Neural cell (in vitro differentiated cells): Measurements from ENCODE around the gene GJA5. TPM values are rescaled to one million over a fixed set of nuclear protein-coding genes. Genes with fewer than 3 reads are reported as not detected.

ENCODE experiments used
- H2AFZ ChIP-seq: fragments of 200-600, 300-800 bp; sonication (generic), shearing (Covaris generic); 2 replicates; pipeline ENCODE4 v1.6.0; 2014; ENCODE audit warnings: low read depth, mild to moderate bottlenecking, antibody characterized with exemption, low read length, moderate library complexity
- H3F3A ChIP-seq: fragments of 200-600 bp; shearing (Covaris generic); 2 replicates; pipeline ENCODE4 v1.6.1; 2016; ENCODE audit warnings: mild to moderate bottlenecking, moderate library complexity, mixed read lengths, antibody characterized with exemption, low read length; ENCODE audit not compliant: insufficient read depth, poor library complexity, severe bottlenecking
- H3K27ac ChIP-seq: fragments of 200-600, 300-800 bp; sonication (generic), shearing (Covaris generic); 2 replicates; pipeline ENCODE4 v1.5.1; 2014; ENCODE audit warnings: mild to moderate bottlenecking, low read length, moderate library complexity
- H3K27me3 ChIP-seq: fragments of 300-800, 200-600 bp; sonication (generic), shearing (Covaris generic); 2 replicates; pipeline ENCODE4 v1.6.0; 2014; ENCODE audit warnings: mild to moderate bottlenecking, low read depth, low read length, moderate library complexity; ENCODE audit not compliant: insufficient read depth
- H3K36me3 ChIP-seq: fragments of 300-800, 200-600 bp; sonication (generic), shearing (Covaris generic); 2 replicates; pipeline ENCODE4 v1.5.1; 2014; ENCODE audit warnings: mild to moderate bottlenecking, antibody characterized with exemption, low read length, moderate library complexity; ENCODE audit not compliant: insufficient read depth
- H3K4me2 ChIP-seq: fragments of 300-800, 200-600 bp; sonication (generic), shearing (Covaris generic); 2 replicates; pipeline ENCODE4 v1.6.0; 2014; ENCODE audit warnings: mild to moderate bottlenecking, low read length
- H3K4me3 ChIP-seq: fragments of 300-800, 200-600 bp; sonication (generic), shearing (Covaris generic); 2 replicates; pipeline ENCODE4 v1.5.1; 2014; ENCODE audit warnings: mild to moderate bottlenecking, low read length, moderate library complexity
- H3K79me2 ChIP-seq: fragments of 200-600 bp; shearing (Covaris generic); replicated peaks from 2 replicates; pipeline ENCODE4 v1.6.0; 2014; ENCODE audit warnings: mild to moderate bottlenecking, low read length, moderate library complexity; ENCODE audit not compliant: insufficient read depth
- H3K9ac ChIP-seq: fragments of 300-800, 200-600 bp; sonication (generic), shearing (Covaris generic); 2 replicates; pipeline ENCODE4 v1.6.1; 2016; ENCODE audit warnings: mild to moderate bottlenecking, low read length, mixed read lengths
- H3K9me2 ChIP-seq: fragments of 200-600 bp; shearing (Covaris generic); 2 replicates; pipeline ENCODE4 v1.6.1; 2016; ENCODE audit warnings: mild to moderate bottlenecking, low read length, mixed read lengths; ENCODE audit not compliant: insufficient read depth
- H3K9me3 ChIP-seq: fragments of 200-600, 300-800 bp; sonication (generic), shearing (Covaris generic); 2 replicates; pipeline ENCODE4 v1.6.1; 2016; ENCODE audit warnings: mild to moderate bottlenecking, mixed run types, low read length, moderate library complexity, mixed read lengths
- H4K20me1 ChIP-seq: fragments of 200-600 bp; shearing (Covaris generic); 2 replicates; pipeline ENCODE4 v1.6.1; 2016; ENCODE audit warnings: mild to moderate bottlenecking, mixed run types; ENCODE audit not compliant: insufficient read depth
- EP300 ChIP-seq: fragments of 450-650 bp; conservative IDR thresholded peaks from 2 replicates; pipeline ENCODE4 v1.6.1; 2014; ENCODE audit warnings: antibody characterized with exemption, mild to moderate bottlenecking, moderate library complexity; ENCODE audit not compliant: poor library complexity, severe bottlenecking
- EZH2 ChIP-seq: fragments of 200-600, 300-800 bp; shearing (Covaris generic), sonication (generic); IDR thresholded peaks from 2 replicates; pipeline ENCODE4 v1.6.1; 2014; ENCODE audit warnings: antibody characterized with exemption, low read length, borderline replicate concordance, mild to moderate bottlenecking; ENCODE audit not compliant: insufficient read depth, poor library complexity, severe bottlenecking
- MXI1 ChIP-seq: fragments of 450-650 bp; conservative IDR thresholded peaks from 2 replicates; pipeline ENCODE4 v1.6.1; 2014; ENCODE audit warnings: antibody characterized with exemption, mild to moderate bottlenecking; ENCODE audit not compliant: poor library complexity, severe bottlenecking
- POLR2AphosphoS5 ChIP-seq: IDR thresholded peaks from 2 replicates; pipeline ENCODE4 v1.6.1; 2012
- RAD21 ChIP-seq: fragments of 450-650 bp; conservative IDR thresholded peaks from 2 replicates; pipeline ENCODE4 v1.6.1; 2014; ENCODE audit warnings: antibody characterized with exemption, mild to moderate bottlenecking, moderate library complexity
- SMC3 ChIP-seq: fragments of 450-650 bp; conservative IDR thresholded peaks from 2 replicates; pipeline ENCODE4 v1.6.1; 2014; ENCODE audit warnings: antibody characterized with exemption, mild to moderate bottlenecking, moderate library complexity; ENCODE audit not compliant: poor library complexity
- TAF1 ChIP-seq: IDR thresholded peaks from 2 replicates; pipeline ENCODE4 v1.6.1; 2012; ENCODE audit warnings: low read depth
- polyA plus RNA-seq: library from polyadenylated mRNA; depleted of rRNA; stranded (reverse); fragments of >200 nt; gene quantifications from 2 replicates; pipeline ENCODE4 v1.2.3, GENCODE V29; 2014
- TF ChIP-seq, protein P1 (sequence below): IDR thresholded peaks from 2 replicates; pipeline ENCODE4 v1.6.1; 2012; ENCODE audit warnings: borderline replicate concordance
- TF ChIP-seq, protein P2 (sequence below): fragments of 450-650 bp; IDR thresholded peaks from 2 replicates; pipeline ENCODE4 v1.5.1; 2014; ENCODE audit warnings: antibody characterized with exemption, mild to moderate bottlenecking, moderate library complexity; ENCODE audit not compliant: poor library complexity, severe bottlenecking

GJA5 gene
- polyA plus RNA-seq, 1 donor from 2014 or later, result not detected

DNA sequence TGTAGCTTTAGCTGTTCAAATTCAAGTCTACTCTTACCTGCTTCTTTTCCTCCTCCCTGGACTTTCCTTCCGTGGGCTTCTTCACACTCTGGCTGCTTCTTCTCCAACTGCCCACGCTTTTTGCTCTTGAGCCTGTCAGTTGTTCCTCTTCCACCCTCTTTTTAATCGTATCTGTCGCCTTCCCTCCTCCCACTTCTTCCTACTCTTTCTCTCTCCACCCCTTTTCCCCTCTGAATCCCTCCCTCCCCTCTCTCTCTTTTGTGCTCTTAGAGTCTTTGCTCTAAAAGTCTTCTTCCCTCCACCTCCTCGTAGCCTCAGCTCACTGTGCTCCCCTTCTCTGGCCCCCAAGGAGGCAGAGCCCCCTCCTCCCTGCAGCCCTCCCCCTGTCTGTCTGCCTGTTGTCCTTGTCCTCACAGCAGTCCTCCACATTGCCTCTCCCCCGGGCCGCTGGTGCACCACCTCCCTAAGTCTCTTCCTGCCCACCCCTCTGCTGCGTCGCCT is 12.9 kb upstream of the GJA5 start:
- no peaks in the 10 kb centered on the region for H3F3A ChIP-seq
- H3K9me3 ChIP-seq, result no peaks in the 10 kb centered on the region
- H3K4me3 ChIP-seq, result no peak overlapping the region
- H3K4me2 ChIP-seq, result no peak overlapping the region
- H3K9me2 ChIP-seq, result no peaks in the 10 kb centered on the region
- H2AFZ ChIP-seq, result no peak overlapping the region
- H3K9ac ChIP-seq, result no peak overlapping the region
- no peak overlapping the region for H3K27ac ChIP-seq
- H3K79me2 ChIP-seq, result no peaks in the 10 kb centered on the region
- H4K20me1 ChIP-seq, result no peaks in the 10 kb centered on the region
- H3K36me3 ChIP-seq, result no peaks in the 10 kb centered on the region
- H3K27me3 ChIP-seq, result no peaks in the 10 kb centered on the region
- no peak for TF ChIP-seq SMC3
- TF ChIP-seq EP300, result no peak
- TF ChIP-seq, protein P1, sequence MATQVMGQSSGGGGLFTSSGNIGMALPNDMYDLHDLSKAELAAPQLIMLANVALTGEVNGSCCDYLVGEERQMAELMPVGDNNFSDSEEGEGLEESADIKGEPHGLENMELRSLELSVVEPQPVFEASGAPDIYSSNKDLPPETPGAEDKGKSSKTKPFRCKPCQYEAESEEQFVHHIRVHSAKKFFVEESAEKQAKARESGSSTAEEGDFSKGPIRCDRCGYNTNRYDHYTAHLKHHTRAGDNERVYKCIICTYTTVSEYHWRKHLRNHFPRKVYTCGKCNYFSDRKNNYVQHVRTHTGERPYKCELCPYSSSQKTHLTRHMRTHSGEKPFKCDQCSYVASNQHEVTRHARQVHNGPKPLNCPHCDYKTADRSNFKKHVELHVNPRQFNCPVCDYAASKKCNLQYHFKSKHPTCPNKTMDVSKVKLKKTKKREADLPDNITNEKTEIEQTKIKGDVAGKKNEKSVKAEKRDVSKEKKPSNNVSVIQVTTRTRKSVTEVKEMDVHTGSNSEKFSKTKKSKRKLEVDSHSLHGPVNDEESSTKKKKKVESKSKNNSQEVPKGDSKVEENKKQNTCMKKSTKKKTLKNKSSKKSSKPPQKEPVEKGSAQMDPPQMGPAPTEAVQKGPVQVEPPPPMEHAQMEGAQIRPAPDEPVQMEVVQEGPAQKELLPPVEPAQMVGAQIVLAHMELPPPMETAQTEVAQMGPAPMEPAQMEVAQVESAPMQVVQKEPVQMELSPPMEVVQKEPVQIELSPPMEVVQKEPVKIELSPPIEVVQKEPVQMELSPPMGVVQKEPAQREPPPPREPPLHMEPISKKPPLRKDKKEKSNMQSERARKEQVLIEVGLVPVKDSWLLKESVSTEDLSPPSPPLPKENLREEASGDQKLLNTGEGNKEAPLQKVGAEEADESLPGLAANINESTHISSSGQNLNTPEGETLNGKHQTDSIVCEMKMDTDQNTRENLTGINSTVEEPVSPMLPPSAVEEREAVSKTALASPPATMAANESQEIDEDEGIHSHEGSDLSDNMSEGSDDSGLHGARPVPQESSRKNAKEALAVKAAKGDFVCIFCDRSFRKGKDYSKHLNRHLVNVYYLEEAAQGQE, result no peak
- TF ChIP-seq EZH2, result no peak
- TF ChIP-seq, protein P2, sequence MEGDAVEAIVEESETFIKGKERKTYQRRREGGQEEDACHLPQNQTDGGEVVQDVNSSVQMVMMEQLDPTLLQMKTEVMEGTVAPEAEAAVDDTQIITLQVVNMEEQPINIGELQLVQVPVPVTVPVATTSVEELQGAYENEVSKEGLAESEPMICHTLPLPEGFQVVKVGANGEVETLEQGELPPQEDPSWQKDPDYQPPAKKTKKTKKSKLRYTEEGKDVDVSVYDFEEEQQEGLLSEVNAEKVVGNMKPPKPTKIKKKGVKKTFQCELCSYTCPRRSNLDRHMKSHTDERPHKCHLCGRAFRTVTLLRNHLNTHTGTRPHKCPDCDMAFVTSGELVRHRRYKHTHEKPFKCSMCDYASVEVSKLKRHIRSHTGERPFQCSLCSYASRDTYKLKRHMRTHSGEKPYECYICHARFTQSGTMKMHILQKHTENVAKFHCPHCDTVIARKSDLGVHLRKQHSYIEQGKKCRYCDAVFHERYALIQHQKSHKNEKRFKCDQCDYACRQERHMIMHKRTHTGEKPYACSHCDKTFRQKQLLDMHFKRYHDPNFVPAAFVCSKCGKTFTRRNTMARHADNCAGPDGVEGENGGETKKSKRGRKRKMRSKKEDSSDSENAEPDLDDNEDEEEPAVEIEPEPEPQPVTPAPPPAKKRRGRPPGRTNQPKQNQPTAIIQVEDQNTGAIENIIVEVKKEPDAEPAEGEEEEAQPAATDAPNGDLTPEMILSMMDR, result no peak
- TF ChIP-seq RAD21, result no peak
- TF ChIP-seq TAF1, result no peak
- no peak for TF ChIP-seq POLR2AphosphoS5
- no peak for TF ChIP-seq MXI1

DNA sequence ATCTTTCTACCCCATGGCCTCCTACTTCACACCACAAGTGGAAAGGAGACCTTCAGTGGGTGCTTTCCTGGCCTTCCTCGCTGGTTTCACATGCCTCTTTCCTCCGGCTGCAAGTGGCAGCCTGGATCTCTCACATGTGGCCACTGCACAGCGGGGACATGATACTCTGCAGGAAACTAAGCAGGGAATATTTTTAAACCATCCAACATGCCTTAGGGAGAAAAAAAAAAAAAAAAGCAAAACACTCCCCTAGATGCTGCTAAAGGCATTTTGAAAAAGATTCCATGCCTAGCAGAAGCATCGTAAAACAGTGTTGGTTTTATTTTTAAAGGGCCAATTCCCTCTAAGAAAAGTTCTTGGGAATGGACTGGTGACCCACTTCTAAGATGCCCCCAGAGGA is 12.2 kb upstream of the GJA5 start:
- no peaks in the 10 kb centered on the region for H3K27me3 ChIP-seq
- H3K9ac ChIP-seq, result no peak overlapping the region
- H3K27ac ChIP-seq, result no peak overlapping the region
- no peak overlapping the region for H3K4me3 ChIP-seq
- no peaks in the 10 kb centered on the region for H3K36me3 ChIP-seq
- H2AFZ ChIP-seq, result no peak overlapping the region
- TF ChIP-seq MXI1 (no peak), POLR2AphosphoS5 (no peak)
- H3K9me2 ChIP-seq, result no peaks in the 10 kb centered on the region
- no peaks in the 10 kb centered on the region for H3K79me2 ChIP-seq
- no peaks in the 10 kb centered on the region for H3F3A ChIP-seq
- no peak overlapping the region for H3K4me2 ChIP-seq
- no peaks in the 10 kb centered on the region for H3K9me3 ChIP-seq
- H4K20me1 ChIP-seq, result no peaks in the 10 kb centered on the region
